Mammary epithelial cell (primary cell): ENCODE measurements around the gene CELF4.

Experiments used
- CTCF ChIP-seq, 2 donors: IDR thresholded peaks in 1 of 2; conservative IDR thresholded peaks in 1 of 2; 2 replicates each; pipeline ENCODE4 v1.5.1; 2011 to 2012; ENCODE audit warnings: inconsistent platforms in 2 of 2, low read length in 2 of 2, mild to moderate bottlenecking in 2 of 2, control low read depth in 1 of 2, low read depth in 1 of 2; ENCODE audit not compliant: insufficient read depth in 1 of 2; ENCODE audit errors: extremely low read depth in 1 of 2
- EZH2 ChIP-seq: IDR thresholded peaks from 2 replicates; pipeline ENCODE4 v1.6.1; 2012; ENCODE audit warnings: low read length, inconsistent platforms, borderline replicate concordance

- TF ChIP-seq CTCF (conservative IDR thresholded peaks at IDR 0.05 in 1 of 2, IDR thresholded peaks at IDR 0.05 in 1 of 2; ENCODE audit: extremely low read depth in 1 of 2, insufficient read depth in 1 of 2, low read depth in 1 of 2, low read length in 2 of 2) (no peak), EZH2 (no peak)
These were observed 143.5 kb downstream of the CELF4 start for GRCh38 chr18:37422116-37422515.
